Esophagus squamous epithelium (tissue), 5 donors: ENCODE results near the gene KPNB1. TPM values are rescaled to one million over a fixed set of nuclear protein-coding genes. Genes with fewer than 3 reads are reported as not detected.

Experiments used
- DNase-seq: peaks from one replicate; lab custom pipeline; 2025; lab: John Stamatoyannopoulos, UW
- H3K27ac ChIP-seq, 4 donors: fragments of 200-600 bp; sonication (generic); one replicate each; pipeline ENCODE4 v1.5.1; 2016 to 2019; ENCODE audit warnings: mild to moderate bottlenecking in 1 of 4
- H3K27me3 ChIP-seq, 4 donors: fragments of 200-600 bp; sonication (generic); 1 replicate in 3 of 4; 2 replicates in 1 of 4; pipeline versions ENCODE4 v1.5.1 to v1.6.0; 2017 to 2021; ENCODE audit warnings: antibody characterized with exemption in 1 of 4
- H3K36me3 ChIP-seq, 3 donors: fragments of 200-600 bp; sonication (generic); one replicate each; pipeline ENCODE4 v1.5.1; 2016 to 2019
- H3K4me1 ChIP-seq, 3 donors: fragments of 200-600 bp; sonication (generic); one replicate each; pipeline ENCODE4 v1.5.1; 2017 to 2019
- H3K4me3 ChIP-seq, 4 donors: fragments of 200-600 bp; sonication (generic); 1 replicate in 3 of 4; 2 replicates in 1 of 4; pipeline ENCODE4 v1.5.1; 2016 to 2019; ENCODE audit warnings: mild to moderate bottlenecking in 2 of 4, moderate library complexity in 1 of 4
- H3K9me3 ChIP-seq, 3 donors: fragments of 200-600 bp; sonication (generic); one replicate each; pipeline ENCODE4 v1.5.1; 2016 to 2019
- CTCF ChIP-seq, 6 experiments: fragments of 450-650 bp in 4 of 6; fragments of 200-600 bp in 2 of 6; sonication (generic) in 2 of 6; IDR thresholded peaks; one replicate each; pipeline ENCODE4 v1.5.1; 2016 to 2019; ENCODE audit warnings: antibody characterized with exemption in 6 of 6, mild to moderate bottlenecking in 4 of 6, moderate library complexity in 4 of 6
- POLR2A ChIP-seq, 4 donors: fragments of 450-650 bp; IDR thresholded peaks; one replicate each; pipeline ENCODE4 v1.6.1; 2017; ENCODE audit warnings: antibody characterized with exemption in 4 of 4, mild to moderate bottlenecking in 4 of 4, moderate library complexity in 3 of 4
- WGBS, 2 donors: methylation state at CpG; one replicate each; pipeline ENCODE4 v1.1.5; 2018; 5-methylcytosine and 5-hydroxymethylcytosine counted together
- intact Hi-C: fragments of 100-400 bp; cut with DNase I; formaldehyde crosslinking; loops from one replicate; pipeline ENCODE4 v1.15.0; 2022
- total RNA-seq, 4 donors: library from RNA; depleted of rRNA; stranded (reverse); fragments of >200 nt; gene quantifications; one replicate each; pipeline ENCODE4 v1.1.0, GENCODE V29; 2016
- donor health status: DM: yes; HTN: yes; CAD: no.

Gene KPNB1
- total RNA-seq, 4 donors from 2014 or later = 148 to 233 (median 186) TPM

- intact Hi-C loops = no loop called here
- Histone ChIP-seq H3K36me3 (peaks cover 0 to 18% (median 0%) of the 10 kb centered on the region in 3 donors), H3K27me3 (no peaks in the 10 kb centered on the region), H3K9me3 (no peaks in the 10 kb centered on the region), H3K27ac (no peak overlapping the region), H3K4me3 (no peak overlapping the region), H3K4me1 (no peaks in the 10 kb centered on the region)
- WGBS, 2 donors = 70 to 81% methylated on average over 8 of the region's 8 CpGs
- no peak for DNase-seq
- no peak for TF ChIP-seq POLR2A (IDR thresholded peaks at IDR 0.05)
- TF ChIP-seq CTCF (IDR thresholded peaks at IDR 0.05) = no peak
These were observed 21.6 kb upstream of the KPNB1 start for GRCh38 chr17:47628014-47628566.

GRCh38 chr17:47629826-47630225 lies 19.9 kb upstream of the KPNB1 start:
- DNase-seq = no peak
- Histone ChIP-seq H3K27ac (no peak overlapping the region), H3K36me3 (peaks cover 0 to under 1% (median 0%) of the 10 kb centered on the region in 3 donors), H3K9me3 (no peaks in the 10 kb centered on the region), H3K27me3 (no peaks in the 10 kb centered on the region), H3K4me1 (no peaks in the 10 kb centered on the region), H3K4me3 (no peak overlapping the region)
- intact Hi-C loops = no loop called here
- WGBS, 2 donors = 78 to 86% methylated on average over 5 of the region's 5 CpGs
- no peak for TF ChIP-seq POLR2A (IDR thresholded peaks at IDR 0.05)
- no peak for TF ChIP-seq CTCF (IDR thresholded peaks at IDR 0.05)

DNA sequence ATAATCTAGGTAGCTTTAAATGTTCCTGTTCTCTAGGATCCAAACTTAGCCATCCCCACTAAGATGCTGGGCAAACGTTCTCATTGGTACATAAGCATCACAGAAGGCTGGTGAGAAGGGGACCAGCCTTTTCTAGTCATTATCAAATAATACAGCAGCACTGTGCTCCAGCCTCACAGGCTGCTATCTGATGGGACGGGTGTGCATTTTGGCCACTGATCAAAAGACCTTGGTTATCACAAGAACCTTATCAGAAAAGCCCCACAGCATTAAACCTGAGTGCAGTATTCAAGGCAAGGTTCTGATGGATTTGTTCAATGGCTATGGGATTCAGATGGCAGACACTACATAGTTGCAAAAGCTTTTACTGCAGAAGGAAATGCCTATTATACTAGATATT lies 19.1 kb upstream of the KPNB1 start:
- WGBS, 2 donors = 85% methylated on average over 2 of the region's 2 CpGs; no CpG with 5 or more reads in 1 of the 2 donors
- Histone ChIP-seq H3K9me3 (no peaks in the 10 kb centered on the region), H3K27ac (no peak overlapping the region), H3K4me1 (no peaks in the 10 kb centered on the region), H3K27me3 (no peaks in the 10 kb centered on the region), H3K36me3 (no peaks in the 10 kb centered on the region), H3K4me3 (no peak overlapping the region)
- no peak for DNase-seq
- intact Hi-C loops = no loop called here
- TF ChIP-seq CTCF (IDR thresholded peaks at IDR 0.05) = no peak
- TF ChIP-seq POLR2A (IDR thresholded peaks at IDR 0.05) = no peak

GRCh38 chr17:47632991-47633390 lies 16.7 kb upstream of the KPNB1 start:
- H3K27me3 ChIP-seq = no peaks in the 10 kb centered on the region
- no peaks in the 10 kb centered on the region for H3K9me3 ChIP-seq
- no peaks in the 10 kb centered on the region for H3K4me1 ChIP-seq
- no peak for TF ChIP-seq CTCF (IDR thresholded peaks at IDR 0.05)
- no peak for TF ChIP-seq POLR2A (IDR thresholded peaks at IDR 0.05)
- DNase-seq = no peak
- no peak overlapping the region for H3K4me3 ChIP-seq
- 68 to 92% methylated on average over 3 of the region's 3 CpGs for WGBS, 2 donors
- peak overlapping the region in 1 of 4 donors; percentile 17 for H3K27ac ChIP-seq
- intact Hi-C loops = no loop called here
- H3K36me3 ChIP-seq = peaks cover 0 to 3% (median 0%) of the 10 kb centered on the region in 3 donors

DNA sequence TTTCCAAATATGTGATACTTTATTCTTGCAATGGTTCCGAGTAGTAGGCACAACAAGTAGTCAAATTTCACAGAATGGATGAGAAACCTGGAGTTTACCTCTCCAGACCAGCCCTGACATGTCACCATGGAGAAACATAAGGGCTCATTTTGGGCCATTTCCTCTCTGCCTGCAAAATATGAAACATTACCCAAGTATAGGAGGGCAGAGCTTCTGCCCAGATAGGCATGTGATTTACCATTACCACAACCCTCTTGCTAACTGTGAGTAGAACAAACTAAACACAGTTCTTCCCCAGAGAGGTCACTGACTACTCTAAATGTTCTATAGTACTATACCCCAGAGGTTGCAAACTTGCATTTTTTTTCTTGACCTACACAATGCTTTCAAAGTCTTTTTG lies 15.7 kb upstream of the KPNB1 start:
- Histone ChIP-seq H3K27me3 (no peaks in the 10 kb centered on the region), H3K4me3 (no peak overlapping the region), H3K9me3 (no peaks in the 10 kb centered on the region), H3K4me1 (no peaks in the 10 kb centered on the region), H3K36me3 (peaks cover 0 to 5% (median 0%) of the 10 kb centered on the region in 3 donors), H3K27ac (no peak overlapping the region)
- no peak for DNase-seq
- TF ChIP-seq CTCF (IDR thresholded peaks at IDR 0.05) (no peak), POLR2A (IDR thresholded peaks at IDR 0.05) (no peak)
- intact Hi-C loops = no loop called here
- WGBS, 2 donors = 75% methylated on average over 1 of the region's 1 CpG
